AG08395 (cell line): Measurements from ENCODE around the gene SHC2.

Experiments
- DNase-seq: peaks from one replicate; pipeline ENCODE4 v3.0.0; 2012; ENCODE audit warnings: mixed read lengths, low spot score

SHC2 gene

DNA sequence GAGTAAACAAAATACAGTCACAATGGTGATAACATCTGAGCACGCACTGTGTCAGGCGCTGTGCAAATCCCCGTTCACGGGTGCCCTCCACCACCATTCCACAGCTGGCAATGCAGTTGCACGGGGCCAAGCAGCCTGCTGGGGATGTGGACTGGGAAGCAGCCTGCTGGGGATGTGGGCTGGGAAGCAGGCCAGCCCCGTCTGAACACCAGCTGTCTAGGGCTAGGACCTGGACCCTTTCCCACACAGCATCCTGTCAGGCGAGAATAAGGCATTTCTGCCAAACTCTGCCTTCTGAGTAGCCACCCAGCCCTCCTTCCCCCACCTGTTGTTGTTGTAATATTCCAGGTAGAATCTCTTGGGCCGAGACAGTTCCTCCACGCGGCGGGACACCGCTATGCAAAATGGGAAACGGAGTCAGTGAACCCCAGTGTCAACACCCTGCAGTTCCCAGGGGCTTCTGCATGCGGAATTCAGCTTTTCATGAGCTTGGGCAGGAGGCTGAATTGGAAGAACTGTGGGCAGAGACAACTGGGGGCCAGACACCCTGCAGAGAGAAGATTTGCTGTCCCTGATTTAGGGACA is 88.4 kb downstream of the SHC2 start:
- DNase-seq = peak; percentile 91

GRCh38 chr19:371501-372168 is 89.2 kb downstream of the SHC2 start:
- DNase-seq = no peak

DNA sequence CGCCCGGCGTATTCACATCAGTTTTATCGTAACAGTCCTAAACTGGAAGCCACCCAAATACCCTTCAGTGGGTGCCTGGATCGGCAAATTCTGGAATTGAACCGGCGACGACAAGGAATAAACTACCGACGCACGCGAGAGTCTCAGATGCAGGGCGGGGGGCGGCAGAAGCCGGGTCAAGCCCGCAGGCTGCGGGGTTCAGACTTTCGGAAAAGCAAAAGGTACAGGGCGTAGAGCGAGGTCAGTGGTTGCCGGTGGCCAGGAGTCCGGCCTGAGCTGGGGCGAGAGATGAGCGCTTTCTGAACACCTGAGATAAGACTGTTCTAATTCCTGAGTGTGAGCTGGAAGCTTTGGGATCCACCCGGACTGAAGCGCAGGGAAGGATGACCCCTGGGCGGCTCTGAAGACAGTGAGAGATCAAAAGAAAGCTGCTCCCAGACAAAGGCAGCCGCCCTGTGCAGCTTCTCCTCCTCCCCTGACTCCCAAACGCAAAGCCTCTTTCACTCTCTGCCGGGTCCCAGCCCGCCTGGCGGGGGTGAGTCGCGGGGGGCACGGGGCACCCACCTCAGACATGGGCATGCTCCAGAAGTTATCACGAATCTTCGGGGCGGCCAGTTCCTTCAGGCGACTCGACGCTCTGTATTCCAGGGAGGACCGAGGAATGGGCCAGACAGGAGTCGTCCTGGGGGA is 90.0 kb downstream of the SHC2 start:
- DNase-seq = no peak

DNA sequence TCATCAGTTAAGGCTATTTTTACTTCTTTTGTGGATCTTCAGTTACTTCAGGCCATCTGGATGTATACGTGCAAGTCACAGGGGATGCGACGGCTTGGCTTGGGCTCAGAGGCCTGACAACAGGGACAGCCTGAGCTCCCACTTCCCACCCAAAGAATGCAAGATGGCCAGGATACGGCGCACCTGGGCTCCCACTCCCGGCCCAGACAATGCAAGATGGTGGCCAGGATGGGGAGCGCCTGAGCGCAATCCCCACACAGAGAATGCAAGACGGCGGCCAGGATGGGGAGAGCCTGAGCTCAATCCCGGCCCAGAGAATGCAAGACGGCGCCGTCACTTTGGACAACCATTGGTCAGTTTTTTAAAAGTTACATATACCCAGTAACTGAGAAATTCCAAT is 91.0 kb downstream of the SHC2 start:
- no peak for DNase-seq

DNA sequence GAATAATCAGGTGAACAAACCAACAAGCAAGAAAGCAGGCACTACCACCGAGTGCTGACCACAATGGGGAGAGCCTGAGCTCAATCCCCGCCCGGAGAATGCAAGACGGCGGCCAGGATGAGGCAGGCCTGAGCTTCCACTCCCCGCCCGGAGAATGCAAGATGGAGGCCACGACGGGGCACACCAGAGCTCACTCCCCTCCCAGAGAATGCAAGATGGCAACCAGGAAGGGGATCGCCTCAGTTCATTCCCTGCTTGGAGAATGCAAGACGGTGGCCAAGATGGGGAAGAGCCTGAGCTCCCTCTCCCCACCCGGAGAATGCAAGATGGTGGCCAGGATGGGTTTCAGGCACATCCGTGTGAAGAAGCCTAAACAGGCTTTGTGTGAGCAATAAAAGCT is 91.6 kb downstream of the SHC2 start:
- DNase-seq = no peak

DNA sequence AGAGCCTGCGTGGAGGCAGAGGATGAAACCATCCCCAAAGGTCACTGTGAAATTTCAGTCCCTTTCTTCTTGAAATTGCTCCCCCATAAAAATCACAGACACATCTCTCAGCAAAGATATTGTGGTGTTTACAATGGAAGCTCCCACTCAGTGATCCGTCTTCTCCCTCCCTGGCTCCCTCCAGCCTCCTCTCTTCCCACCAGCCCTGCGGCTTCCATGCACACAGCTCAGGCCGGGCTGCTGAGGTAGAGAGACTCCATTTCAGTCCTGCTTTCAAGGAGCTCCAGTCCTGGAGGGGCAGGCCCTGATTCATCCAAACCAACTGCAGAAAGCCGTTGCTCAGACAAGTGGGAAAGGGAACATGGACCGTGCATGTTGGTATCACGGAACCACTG is 92.2 kb downstream of the SHC2 start:
- no peak for DNase-seq

GRCh38 chr19:367963-368629 is 92.7 kb downstream of the SHC2 start:
- no peak for DNase-seq

DNA sequence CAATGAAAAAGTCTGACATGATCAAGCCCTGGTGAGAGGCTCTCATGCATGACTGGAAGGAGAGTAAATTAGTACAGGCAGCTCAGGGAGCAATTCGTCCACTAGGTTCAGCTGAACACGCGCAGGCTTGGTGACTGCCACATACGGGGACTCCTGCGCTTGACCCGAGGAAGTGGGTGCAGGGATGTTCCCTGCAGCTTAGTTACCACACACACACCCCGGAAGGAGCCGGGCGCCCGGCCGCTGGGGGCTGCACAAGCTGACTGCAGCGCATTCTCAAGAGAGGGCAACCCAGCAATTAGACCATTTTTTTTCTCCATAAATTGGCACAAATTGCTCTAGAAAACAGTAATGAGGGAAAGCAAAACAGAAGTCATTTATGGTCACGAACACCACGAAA is 93.3 kb downstream of the SHC2 start:
- DNase-seq = no peak

GRCh38 chr19:366951-367350 is 93.9 kb downstream of the SHC2 start:
- DNase-seq = no peak
